Chondrocyte (in vitro differentiated cells): ENCODE results near the gene ADAP1. TPM values are rescaled to one million over a fixed set of nuclear protein-coding genes. Genes with fewer than 3 reads are reported as not detected.

Experiments
- DNase-seq: peaks from one replicate; pipeline ENCODE4 v3.0.0; 2021; ENCODE audit warnings: mixed read lengths, low spot score
- H3K27ac Mint-ChIP-seq: one replicate; pipeline ENCODE4 v1.8.0; 2021; ENCODE audit warnings: mild to moderate bottlenecking, moderate library complexity, mixed read lengths; ENCODE audit not compliant: unreplicated experiment
- H3K27me3 Mint-ChIP-seq: 2 replicates; pipeline ENCODE4 v1.8.0; 2021; ENCODE audit warnings: low read depth, mixed read lengths
- H3K36me3 Mint-ChIP-seq: 2 replicates; pipeline ENCODE4 v1.8.0; 2021; ENCODE audit warnings: low read depth, mixed read lengths
- H3K4me1 Mint-ChIP-seq: 2 replicates; pipeline ENCODE4 v1.8.0; 2021; ENCODE audit warnings: low read depth, mild to moderate bottlenecking, mixed read lengths
- H3K4me3 Mint-ChIP-seq: one replicate; pipeline ENCODE4 v1.8.0; 2021; ENCODE audit warnings: mild to moderate bottlenecking, moderate library complexity, mixed read lengths; ENCODE audit not compliant: unreplicated experiment
- H3K9me3 Mint-ChIP-seq: 2 replicates; pipeline ENCODE4 v1.8.0; 2021; ENCODE audit warnings: low read depth, mixed read lengths
- CTCF ChIP-seq: fragments of 200-600 bp; sonication (generic); IDR thresholded peaks from 2 replicates; pipeline ENCODE4 v1.5.0; 2021; ENCODE audit warnings: antibody characterized with exemption, mild to moderate bottlenecking, moderate library complexity
- total RNA-seq: library from RNA; stranded (reverse); gene quantifications from 3 replicates; pipeline ENCODE4 v1.2.1, GENCODE V29; 2021

ADAP1 gene
- total RNA-seq, 1 donor from 2014 or later = 6.7 TPM

- Mint-ChIP-seq H3K27ac (no peak overlapping the region), H3K36me3 (peaks cover 17% of the 10 kb centered on the region), H3K4me1 (peaks cover 30% of the 10 kb centered on the region), H3K27me3 (no peaks in the 10 kb centered on the region), H3K9me3 (no peaks in the 10 kb centered on the region), H3K4me3 (no peak overlapping the region)
- TF ChIP-seq CTCF = no peak
- DNase-seq = no peak
Observed at GRCh38 chr7:968205-969105, 14.0 kb upstream of the ADAP1 start.

GRCh38 chr7:967361-968082, 13.0 kb upstream of the ADAP1 start:
- no peak overlapping the region for H3K27ac Mint-ChIP-seq

GRCh38 chr7:966291-967069, 12.0 kb upstream of the ADAP1 start:
- Mint-ChIP-seq H3K27ac (peak overlapping the region; percentile 41), H3K4me3 (no peak overlapping the region), H3K4me1 (peaks cover 26% of the 10 kb centered on the region), H3K36me3 (peaks cover 13% of the 10 kb centered on the region), H3K9me3 (no peaks in the 10 kb centered on the region), H3K27me3 (no peaks in the 10 kb centered on the region)
- peak; percentile 70 for DNase-seq
- no peak for TF ChIP-seq CTCF

More at GRCh38 chr7:967361-968082, 13.0 kb upstream of the ADAP1 start:
- H3K36me3 Mint-ChIP-seq = peaks cover 17% of the 10 kb centered on the region
- no peak overlapping the region for H3K4me3 Mint-ChIP-seq
- H3K4me1 Mint-ChIP-seq = peaks cover 26% of the 10 kb centered on the region
- no peaks in the 10 kb centered on the region for H3K9me3 Mint-ChIP-seq
- no peak for TF ChIP-seq CTCF
- no peaks in the 10 kb centered on the region for H3K27me3 Mint-ChIP-seq
- DNase-seq = no peak

DNA sequence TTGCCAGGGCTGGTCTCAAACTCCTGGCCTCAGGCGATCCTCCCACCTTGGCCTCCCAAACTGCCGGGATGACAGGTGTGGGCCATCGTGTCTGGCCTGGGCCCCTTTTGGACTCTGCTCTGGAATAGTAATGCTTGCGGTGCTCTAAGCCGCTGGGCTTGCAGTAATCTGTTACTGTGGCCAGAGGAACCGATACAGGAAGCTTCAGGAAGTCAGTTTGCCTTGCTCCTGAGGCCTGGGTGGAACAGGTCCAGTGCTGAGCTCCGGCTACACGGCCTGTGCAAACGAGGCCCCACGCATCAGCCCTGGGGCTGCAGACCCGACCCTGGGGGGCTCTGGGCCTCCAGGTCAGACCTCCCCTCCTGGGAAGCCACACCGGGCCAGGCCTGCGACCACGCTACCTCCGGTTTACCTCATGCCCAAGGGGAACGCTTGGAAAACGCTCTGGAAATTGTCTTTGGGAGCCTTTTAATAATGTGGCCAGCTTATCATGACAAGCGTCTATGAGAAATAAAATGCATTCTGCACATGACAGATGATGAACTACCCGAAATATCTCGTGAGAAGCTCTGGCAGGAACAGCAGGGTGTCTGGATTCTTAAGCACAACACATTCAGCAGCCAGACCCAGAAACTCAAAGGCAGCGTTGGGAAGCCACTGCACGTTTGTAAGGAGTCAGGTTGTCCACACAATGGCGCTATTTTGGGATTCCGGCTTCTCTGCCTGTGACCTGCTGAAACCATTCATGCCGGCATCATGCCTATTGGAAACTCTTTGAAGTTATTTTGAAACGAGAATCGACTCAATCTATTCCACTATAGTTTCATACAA, 10.1 kb upstream of the ADAP1 start:
- peak; percentile 75 for TF ChIP-seq CTCF
- no peak overlapping the region for H3K4me3 Mint-ChIP-seq
- no peaks in the 10 kb centered on the region for H3K27me3 Mint-ChIP-seq
- peaks cover 26% of the 10 kb centered on the region for H3K4me1 Mint-ChIP-seq
- H3K27ac Mint-ChIP-seq = peak overlapping the region; percentile 81
- H3K9me3 Mint-ChIP-seq = no peaks in the 10 kb centered on the region
- H3K36me3 Mint-ChIP-seq = peaks cover 8% of the 10 kb centered on the region
- DNase-seq = peak; percentile 68
